ENCODE results near the gene BTBD8. TPM values are rescaled to one million over a fixed set of nuclear protein-coding genes. Genes with fewer than 3 reads are reported as not detected.

BTBD8 gene
- total RNA-seq: 1 to 10 TPM; 1.5 to 1.6 TPM

DNA sequence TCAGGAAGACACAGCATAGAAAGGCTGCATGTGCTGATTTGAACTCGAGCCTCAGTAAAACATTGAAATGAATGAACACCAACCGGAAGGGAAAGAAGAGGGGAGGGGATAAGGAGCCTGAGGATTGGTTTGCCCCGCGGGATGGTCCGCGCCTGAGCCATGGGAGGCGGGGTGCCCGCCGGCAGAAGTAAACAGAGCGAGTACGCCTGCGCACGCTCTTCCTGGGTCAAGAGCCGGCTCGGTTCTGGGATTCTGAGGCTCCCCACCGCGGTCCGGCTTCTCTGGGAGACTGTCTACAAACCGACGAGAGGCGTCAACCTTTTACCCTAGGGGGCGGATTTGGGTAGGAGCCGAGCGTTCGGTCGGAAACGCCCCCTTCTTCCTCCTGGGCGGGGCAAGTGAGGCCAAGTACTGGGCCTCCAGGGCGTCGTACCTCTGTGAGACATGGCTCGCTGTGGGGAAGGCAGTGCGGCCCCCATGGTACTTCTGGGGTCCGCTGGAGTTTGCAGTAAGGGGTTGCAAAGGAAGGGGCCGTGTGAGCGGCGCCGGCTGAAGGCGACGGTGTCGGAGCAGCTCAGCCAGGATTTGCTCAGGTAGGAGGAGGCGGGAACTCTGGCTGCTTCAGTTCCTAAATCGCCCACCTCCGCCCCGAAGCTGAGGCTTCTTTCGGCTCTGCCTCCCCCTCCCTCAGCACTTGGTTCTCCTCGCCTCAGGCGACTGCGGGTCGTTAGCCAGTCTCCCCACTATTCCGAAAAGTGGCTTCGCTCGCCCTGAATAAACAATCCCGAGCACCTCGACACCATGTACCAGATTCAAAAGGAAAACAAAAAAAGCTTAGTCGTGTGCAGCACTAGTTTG is at the start of gene BTBD8:
Gene BTBD8, plus strand, starts transcription at position 218 of the 858 bp plus-strand sequence. Its CDS starts 227 bp downstream, at position 445.
- peak within 1 kb of the TSS; percentile 87 for H3K27ac Mint-ChIP-seq
- peaks cover 12% of the 10 kb centered on the region for H3K4me1 Mint-ChIP-seq (ENCODE audit: low read depth)
- H3K9me3 Mint-ChIP-seq (ENCODE audit: insufficient read depth): no peaks in the 10 kb centered on the region
- peak within 1 kb of the TSS; percentile 96 for H3K4me3 Mint-ChIP-seq
- DNase-seq (peak; percentile 91), ATAC-seq (peak; percentile 97)
- no peaks in the 10 kb centered on the region for H3K27me3 Mint-ChIP-seq (ENCODE audit: low read depth)
- ChIA-PET CTCF (interaction anchor here (0.7 to 1.4 kb wide), 6 partner anchors 19 to 738 kb away, joined by 3 to 10 read pairs (median 4); no protein-coding TSS in a partner anchor), POLR2A (interaction anchor here (0.7 kb wide), 2 partner anchors 112 to 405 kb away, joined by 3 read pairs; no protein-coding TSS in a partner anchor)
- H3K36me3 Mint-ChIP-seq (ENCODE audit: low read depth): no peaks in the 10 kb centered on the region

DNA sequence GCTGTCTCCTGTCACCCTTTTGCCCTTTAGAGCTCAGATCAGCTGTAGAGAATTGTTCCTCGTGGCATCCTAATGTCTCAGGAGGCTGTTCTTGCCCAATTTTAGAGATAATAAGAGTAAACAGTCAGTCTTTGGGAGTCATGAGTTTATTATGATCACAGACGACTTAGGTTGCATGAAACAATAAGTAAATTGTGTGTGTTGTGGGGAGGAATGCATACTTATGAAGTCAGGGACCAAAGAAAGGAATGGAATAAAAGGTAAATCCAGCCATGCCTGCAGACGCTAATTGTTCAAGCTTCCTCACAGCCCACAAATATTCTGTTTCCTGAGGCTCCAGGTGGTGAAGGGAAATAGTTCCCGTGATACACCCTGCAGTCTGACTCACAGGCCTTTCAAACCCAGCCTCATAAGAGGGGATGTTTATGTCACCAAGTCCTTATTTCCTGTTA is 49.5 kb upstream of the BTBD8 start:
- ATAC-seq: no peak
- Mint-ChIP-seq H3K36me3 (ENCODE audit: low read depth) (no peaks in the 10 kb centered on the region), H3K9me3 (ENCODE audit: insufficient read depth) (no peaks in the 10 kb centered on the region), H3K27me3 (ENCODE audit: low read depth) (peaks cover 25% of the 10 kb centered on the region), H3K4me1 (ENCODE audit: low read depth) (peaks cover 11% of the 10 kb centered on the region), H3K27ac (no peak overlapping the region), H3K4me3 (peak overlapping the region; percentile 46)
- CTCF ChIA-PET: interaction anchor here (0.7 to 1.6 kb wide), 2 partner anchors 33 to 50 kb away, joined by 3 to 5 read pairs; no protein-coding TSS in a partner anchor
- POLR2A ChIA-PET: interaction anchor here (0.5 kb wide), 1 partner anchor 104 kb away, joined by 3 read pairs; no protein-coding TSS in a partner anchor
- no peak for DNase-seq

DNA sequence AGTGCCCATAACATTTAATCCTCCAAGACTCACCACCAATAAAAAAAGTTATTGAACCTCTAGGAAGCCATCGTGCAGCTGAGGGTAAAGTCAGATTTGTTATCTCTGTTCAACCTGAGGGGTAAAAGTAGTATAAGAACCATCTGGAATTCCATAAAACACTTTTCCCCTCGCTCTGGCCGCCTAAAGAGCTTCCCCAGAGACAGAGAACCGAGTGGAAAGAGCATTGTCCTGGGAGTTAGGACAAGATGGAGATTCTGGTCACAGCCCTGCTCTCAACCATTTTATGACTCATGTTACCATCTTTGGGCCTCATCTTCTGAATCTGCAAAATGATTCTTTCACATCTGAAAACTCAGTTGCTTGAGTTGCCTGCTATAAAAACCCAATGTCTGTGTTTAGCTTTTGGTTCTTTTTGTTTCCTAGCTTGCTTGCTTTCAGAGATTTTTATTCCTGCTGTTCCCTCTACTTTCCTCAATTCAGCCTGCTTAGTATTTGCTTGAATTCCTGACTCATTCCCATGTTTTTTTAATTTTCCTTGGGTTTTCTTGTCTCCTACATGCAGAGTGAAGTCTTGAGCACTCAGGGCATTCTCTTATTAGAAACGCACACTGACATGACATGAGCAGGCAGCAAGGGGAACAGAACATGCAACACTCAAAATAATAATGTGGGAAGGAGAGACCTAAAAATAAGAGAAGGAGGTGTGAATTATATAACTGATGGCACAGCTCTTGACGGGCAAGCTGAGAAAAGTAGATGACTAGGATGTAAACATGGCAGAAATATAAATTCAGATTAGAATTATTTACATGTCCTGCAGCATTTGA is 48.6 kb upstream of the BTBD8 start:
- ChIA-PET POLR2A (no interaction called here), CTCF (interaction anchor here (1.6 kb wide), 1 partner anchor 34 kb away, joined by 5 read pairs; no protein-coding TSS in a partner anchor)
- peaks cover 26% of the 10 kb centered on the region for H3K27me3 Mint-ChIP-seq (ENCODE audit: low read depth)
- H3K36me3 Mint-ChIP-seq (ENCODE audit: low read depth): no peaks in the 10 kb centered on the region
- DNase-seq (no peak), ATAC-seq (no peak)
- H3K4me1 Mint-ChIP-seq (ENCODE audit: low read depth): peaks cover 11% of the 10 kb centered on the region
- no peak overlapping the region for H3K4me3 Mint-ChIP-seq
- no peak overlapping the region for H3K27ac Mint-ChIP-seq
- H3K9me3 Mint-ChIP-seq (ENCODE audit: insufficient read depth): no peaks in the 10 kb centered on the region

DNA sequence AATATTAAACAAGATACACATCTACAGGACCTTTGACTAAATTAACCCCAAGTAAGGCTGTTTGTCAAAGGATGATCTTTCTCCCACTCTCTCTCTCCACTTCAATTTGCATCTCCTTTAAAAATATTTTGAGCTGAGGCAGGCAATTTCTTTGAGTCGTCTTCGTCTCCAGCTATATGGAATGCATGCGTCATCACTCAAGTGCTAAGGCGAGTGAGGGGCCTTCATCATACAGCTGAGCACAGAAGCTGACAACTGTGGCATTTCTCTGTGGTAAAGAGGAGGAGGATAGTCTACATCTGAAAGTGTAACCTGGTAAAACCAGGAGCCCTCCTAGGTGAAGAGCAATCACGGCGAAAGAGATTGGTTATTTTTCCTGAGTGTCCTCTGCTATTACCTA is 42.7 kb upstream of the BTBD8 start:
- H3K27me3 Mint-ChIP-seq (ENCODE audit: low read depth): peaks cover 12% of the 10 kb centered on the region
- ATAC-seq (no peak), DNase-seq (no peak)
- no peak overlapping the region for H3K27ac Mint-ChIP-seq
- no peaks in the 10 kb centered on the region for H3K36me3 Mint-ChIP-seq (ENCODE audit: low read depth)
- no peaks in the 10 kb centered on the region for H3K4me1 Mint-ChIP-seq (ENCODE audit: low read depth)
- H3K9me3 Mint-ChIP-seq (ENCODE audit: insufficient read depth): no peaks in the 10 kb centered on the region
- ChIA-PET POLR2A (interaction anchor here (0.6 kb wide), 1 partner anchor 144 kb away, joined by 3 read pairs; no protein-coding TSS in a partner anchor), CTCF (no interaction called here)
- H3K4me3 Mint-ChIP-seq: no peak overlapping the region

DNA sequence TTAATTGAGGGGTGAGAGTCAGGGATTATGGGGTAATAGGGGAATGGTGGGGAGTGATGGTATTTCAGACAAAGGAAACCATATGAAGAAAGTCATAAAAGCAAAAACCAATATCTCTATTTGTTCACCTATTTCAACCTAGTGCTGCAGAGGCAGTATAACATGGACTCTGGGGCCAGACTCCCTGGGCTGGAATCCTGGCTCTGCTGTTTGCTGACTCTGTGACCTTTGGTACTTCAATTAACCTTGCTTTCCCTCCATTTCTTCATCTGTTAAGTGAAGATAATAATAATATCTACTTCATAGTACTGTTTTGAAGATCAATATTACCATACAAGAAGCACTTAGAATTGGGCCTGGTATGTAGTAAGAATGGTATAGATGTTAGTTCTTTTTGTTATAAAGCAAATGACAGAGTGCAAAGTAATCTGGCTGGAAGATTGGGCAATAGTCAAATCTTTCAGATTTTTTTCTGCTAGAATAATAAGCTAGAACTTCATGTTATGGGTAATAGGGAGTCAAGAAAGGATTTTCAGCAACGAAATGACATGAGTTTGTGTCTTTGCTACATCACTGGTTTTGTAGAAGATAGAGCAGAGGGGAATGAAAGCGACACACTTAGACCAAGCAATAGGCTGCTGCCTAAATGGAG is 41.3 kb upstream of the BTBD8 start:
- Mint-ChIP-seq H3K4me1 (ENCODE audit: low read depth) (no peaks in the 10 kb centered on the region), H3K27me3 (ENCODE audit: low read depth) (peaks cover 10% of the 10 kb centered on the region), H3K9me3 (ENCODE audit: insufficient read depth) (no peaks in the 10 kb centered on the region), H3K27ac (no peak overlapping the region), H3K36me3 (ENCODE audit: low read depth) (no peaks in the 10 kb centered on the region), H3K4me3 (no peak overlapping the region)
- ChIA-PET CTCF (no interaction called here), POLR2A (no interaction called here)
- no peak for ATAC-seq
- no peak for DNase-seq

DNA sequence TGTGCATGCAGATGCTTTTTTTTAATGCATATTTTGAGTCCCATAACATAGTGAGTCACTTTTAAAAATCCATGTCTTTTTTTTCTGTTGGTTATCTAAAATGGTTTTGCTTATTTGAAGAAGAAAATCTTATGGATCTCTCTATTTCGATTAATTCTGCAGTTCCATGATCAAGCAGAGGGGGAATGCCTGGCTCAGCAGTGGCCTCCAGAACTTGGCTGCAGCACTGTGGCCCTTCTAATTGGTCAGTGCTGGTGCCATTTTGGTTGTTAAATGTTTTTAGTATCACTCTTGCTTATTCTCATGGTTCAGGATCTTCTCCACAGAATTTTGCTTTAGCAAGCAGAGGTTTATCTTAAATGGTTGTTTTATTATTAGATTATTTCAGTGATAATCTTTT is 39.2 kb upstream of the BTBD8 start:
- ATAC-seq (no peak), DNase-seq (no peak)
- Mint-ChIP-seq H3K4me1 (ENCODE audit: low read depth) (no peaks in the 10 kb centered on the region), H3K36me3 (ENCODE audit: low read depth) (no peaks in the 10 kb centered on the region), H3K4me3 (no peak overlapping the region), H3K27ac (no peak overlapping the region), H3K27me3 (ENCODE audit: low read depth) (peaks cover 4% of the 10 kb centered on the region), H3K9me3 (ENCODE audit: insufficient read depth) (no peaks in the 10 kb centered on the region)
- CTCF ChIA-PET: no interaction called here
- POLR2A ChIA-PET: no interaction called here

DNA sequence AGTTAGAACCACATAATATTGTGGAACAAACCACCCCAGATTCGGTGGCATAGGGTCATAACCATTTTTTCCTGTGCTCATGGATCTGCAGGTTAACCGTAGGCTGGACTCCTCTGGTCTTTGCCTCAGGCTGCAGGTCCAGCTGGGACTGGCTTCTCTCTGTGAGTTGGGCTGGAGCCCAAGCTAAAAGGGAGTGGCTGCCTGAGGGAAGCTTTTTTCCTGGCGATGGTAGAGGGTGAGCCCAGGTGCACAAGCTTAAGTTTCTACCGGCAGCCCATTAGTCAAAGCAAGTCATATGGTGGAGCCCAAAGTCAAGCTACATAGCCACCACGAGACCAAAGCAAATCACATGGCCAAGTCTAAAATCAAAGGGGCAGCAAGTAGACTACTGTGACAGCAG is 36.5 kb upstream of the BTBD8 start:
- Mint-ChIP-seq H3K27ac (no peak overlapping the region), H3K36me3 (ENCODE audit: low read depth) (no peaks in the 10 kb centered on the region), H3K4me1 (ENCODE audit: low read depth) (no peaks in the 10 kb centered on the region), H3K4me3 (no peak overlapping the region), H3K27me3 (ENCODE audit: low read depth) (peaks cover 3% of the 10 kb centered on the region), H3K9me3 (ENCODE audit: insufficient read depth) (no peaks in the 10 kb centered on the region)
- POLR2A ChIA-PET: no interaction called here
- ATAC-seq: no peak
- CTCF ChIA-PET: no interaction called here
- no peak for DNase-seq

DNA sequence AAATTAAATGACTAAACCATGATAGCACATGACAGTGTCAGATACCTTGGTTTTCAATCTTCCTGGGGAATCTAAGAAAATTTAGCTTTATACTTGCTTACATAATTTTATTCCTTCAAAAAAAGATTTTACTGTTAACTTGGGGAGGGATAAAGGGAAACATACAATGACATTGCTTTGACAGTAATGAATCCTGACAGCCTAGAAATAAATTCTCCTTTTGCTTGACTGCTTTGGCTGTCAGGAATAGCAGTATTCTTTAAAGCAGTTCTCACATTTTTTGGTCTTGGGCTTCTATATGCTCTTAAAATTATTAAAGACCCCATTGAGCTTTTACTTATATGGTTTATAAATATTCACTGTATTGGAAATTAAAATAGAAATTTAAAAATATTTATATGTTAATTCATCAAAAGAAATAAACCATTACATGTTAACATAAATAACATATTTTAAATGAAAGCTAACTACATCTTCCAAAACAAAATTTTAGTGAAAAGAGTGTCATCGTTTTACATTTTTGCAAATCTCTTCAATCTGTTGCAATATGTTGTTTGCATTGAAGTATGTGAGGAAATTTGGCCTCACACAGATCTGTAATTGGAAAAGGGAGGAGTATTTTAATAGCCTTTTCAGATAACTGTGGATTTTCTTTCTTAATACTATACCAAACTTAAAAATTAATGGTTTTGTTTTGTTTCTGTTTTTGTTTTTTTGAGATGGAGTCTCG is 34.2 kb upstream of the BTBD8 start:
- ChIA-PET CTCF (no interaction called here), POLR2A (no interaction called here)
- H3K4me3 Mint-ChIP-seq: no peak overlapping the region
- H3K4me1 Mint-ChIP-seq (ENCODE audit: low read depth): no peaks in the 10 kb centered on the region
- H3K36me3 Mint-ChIP-seq (ENCODE audit: low read depth): no peaks in the 10 kb centered on the region
- no peak for DNase-seq
- H3K27ac Mint-ChIP-seq: no peak overlapping the region
- H3K27me3 Mint-ChIP-seq (ENCODE audit: low read depth): peaks cover 3% of the 10 kb centered on the region
- no peak for ATAC-seq
- H3K9me3 Mint-ChIP-seq (ENCODE audit: insufficient read depth): no peaks in the 10 kb centered on the region

DNA sequence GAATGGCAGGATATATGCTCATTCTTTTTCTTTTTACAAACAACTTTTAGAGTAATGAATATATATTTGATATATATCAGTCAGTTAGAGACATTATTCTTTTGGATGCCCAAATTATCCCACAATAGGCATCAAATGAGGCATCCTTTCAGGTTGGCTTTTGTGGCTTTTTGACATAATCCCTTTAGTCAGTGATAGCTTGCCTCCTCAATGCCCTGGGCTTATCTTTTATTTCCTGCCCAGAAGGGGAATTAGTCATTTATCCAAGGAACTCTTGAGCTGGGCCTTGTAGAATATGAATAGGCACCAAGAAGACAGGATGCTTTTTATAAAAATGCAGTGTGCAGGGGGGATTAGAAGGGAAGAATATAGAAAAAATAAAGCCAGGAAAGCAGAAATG is 28.2 kb upstream of the BTBD8 start:
- ATAC-seq (no peak), DNase-seq (no peak)
- H3K27ac Mint-ChIP-seq: no peak overlapping the region
- no peaks in the 10 kb centered on the region for H3K9me3 Mint-ChIP-seq (ENCODE audit: insufficient read depth)
- ChIA-PET CTCF (no interaction called here), POLR2A (no interaction called here)
- no peak overlapping the region for H3K4me3 Mint-ChIP-seq
- H3K27me3 Mint-ChIP-seq (ENCODE audit: low read depth): peaks cover 13% of the 10 kb centered on the region
- H3K36me3 Mint-ChIP-seq (ENCODE audit: low read depth): no peaks in the 10 kb centered on the region
- no peaks in the 10 kb centered on the region for H3K4me1 Mint-ChIP-seq (ENCODE audit: low read depth)

DNA sequence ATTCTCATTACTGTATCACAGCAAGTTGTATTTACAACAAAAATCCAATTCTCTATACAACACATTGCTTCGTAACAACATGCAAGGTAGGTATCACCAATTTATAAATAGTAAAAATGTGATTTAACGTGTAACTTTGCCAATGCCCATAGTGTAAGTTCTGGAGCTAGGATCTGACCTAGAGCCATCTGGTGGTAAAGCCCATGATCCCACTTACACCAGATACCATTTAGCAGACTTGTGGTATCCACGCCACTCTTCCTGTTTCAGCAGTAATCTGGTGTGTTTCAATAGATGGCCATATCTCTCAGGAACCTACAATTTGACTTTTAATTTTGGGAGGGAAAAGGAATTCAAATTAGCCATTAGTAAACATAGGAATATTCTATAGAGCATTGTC is 15.1 kb upstream of the BTBD8 start:
- CTCF ChIA-PET: no interaction called here
- POLR2A ChIA-PET: no interaction called here
- DNase-seq (no peak), ATAC-seq (no peak)
- no peaks in the 10 kb centered on the region for H3K27me3 Mint-ChIP-seq (ENCODE audit: low read depth)
- H3K36me3 Mint-ChIP-seq (ENCODE audit: low read depth): no peaks in the 10 kb centered on the region
- H3K4me1 Mint-ChIP-seq (ENCODE audit: low read depth): no peaks in the 10 kb centered on the region
- no peak overlapping the region for H3K4me3 Mint-ChIP-seq
- H3K9me3 Mint-ChIP-seq (ENCODE audit: insufficient read depth): no peaks in the 10 kb centered on the region
- no peak overlapping the region for H3K27ac Mint-ChIP-seq

DNA sequence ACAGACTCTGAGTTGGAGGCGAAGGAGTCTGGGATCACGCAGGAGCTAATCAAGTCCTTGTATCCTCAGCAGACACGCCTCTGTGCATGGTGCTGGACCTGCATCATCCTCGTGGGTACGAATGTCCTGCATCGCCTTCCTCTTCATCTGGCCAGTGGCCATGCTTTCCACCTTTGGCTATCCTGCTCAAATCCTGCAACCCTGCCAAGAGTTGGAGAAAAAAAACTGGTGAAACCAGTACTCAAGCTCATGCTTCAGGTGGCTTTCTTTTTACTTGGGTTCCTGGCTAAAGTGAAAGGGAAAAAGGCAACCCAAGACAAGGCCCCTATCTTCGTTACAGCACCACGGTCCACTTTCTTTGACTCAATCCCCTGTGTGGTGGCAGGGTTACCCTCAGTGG is 13.8 kb upstream of the BTBD8 start:
- no peak for ATAC-seq
- ChIA-PET POLR2A (no interaction called here), CTCF (no interaction called here)
- no peaks in the 10 kb centered on the region for H3K4me1 Mint-ChIP-seq (ENCODE audit: low read depth)
- no peak overlapping the region for H3K27ac Mint-ChIP-seq
- no peaks in the 10 kb centered on the region for H3K27me3 Mint-ChIP-seq (ENCODE audit: low read depth)
- H3K9me3 Mint-ChIP-seq (ENCODE audit: insufficient read depth): no peaks in the 10 kb centered on the region
- H3K36me3 Mint-ChIP-seq (ENCODE audit: low read depth): no peaks in the 10 kb centered on the region
- H3K4me3 Mint-ChIP-seq: no peak overlapping the region
- DNase-seq: no peak
